HFFc6 (cell line): ENCODE data around the gene CFTR. TPM values are rescaled to one million over a fixed set of nuclear protein-coding genes. Genes with fewer than 3 reads are reported as not detected.

ENCODE experiments used
- DNase-seq: peaks from one replicate; pipeline ENCODE4 v3.0.0-alpha.2; 2018
- H3K27ac Mint-ChIP-seq: 2 replicates; pipeline ENCODE4 v1.8.0; 2020; ENCODE audit warnings: mild to moderate bottlenecking, mixed read lengths
- H3K27me3 Mint-ChIP-seq: 2 replicates; pipeline ENCODE4 v1.8.0; 2021; ENCODE audit warnings: mild to moderate bottlenecking, moderate library complexity, mixed read lengths; ENCODE audit not compliant: insufficient read depth
- H3K36me3 Mint-ChIP-seq: 2 replicates; pipeline ENCODE4 v1.8.0; 2021; ENCODE audit warnings: low read depth, mixed read lengths
- H3K4me1 Mint-ChIP-seq: 2 replicates; pipeline ENCODE4 v1.8.0; 2020; ENCODE audit warnings: low read depth, mixed read lengths
- H3K4me3 Mint-ChIP-seq: 2 replicates; pipeline ENCODE4 v1.8.0; 2020; ENCODE audit warnings: mild to moderate bottlenecking, moderate library complexity, mixed read lengths
- H3K9me3 Mint-ChIP-seq: 2 replicates; pipeline ENCODE4 v1.8.0; 2020; ENCODE audit warnings: mild to moderate bottlenecking, mixed read lengths
- total RNA-seq, 6 experiments: library from RNA; stranded (reverse); fragmentation: NEBNext Ultra II Directional; extraction: Animal tissue kit (Norgen Biotek cat#: 25700); gene quantifications; 2 replicates in 1 of 6; 3 replicates in 5 of 6; pipeline ENCODE4 v1.2.3, GENCODE V29; 2021
- TF ChIP-seq, protein P1 (sequence below): fragments of 200-600 bp; sonication (generic); IDR thresholded peaks from 2 replicates; pipeline ENCODE4 v1.5.0; 2021; ENCODE audit warnings: antibody characterized with exemption, mild to moderate bottlenecking

The CFTR gene
- total RNA-seq, 6 experiments from 2014 or later: not detected

DNA sequence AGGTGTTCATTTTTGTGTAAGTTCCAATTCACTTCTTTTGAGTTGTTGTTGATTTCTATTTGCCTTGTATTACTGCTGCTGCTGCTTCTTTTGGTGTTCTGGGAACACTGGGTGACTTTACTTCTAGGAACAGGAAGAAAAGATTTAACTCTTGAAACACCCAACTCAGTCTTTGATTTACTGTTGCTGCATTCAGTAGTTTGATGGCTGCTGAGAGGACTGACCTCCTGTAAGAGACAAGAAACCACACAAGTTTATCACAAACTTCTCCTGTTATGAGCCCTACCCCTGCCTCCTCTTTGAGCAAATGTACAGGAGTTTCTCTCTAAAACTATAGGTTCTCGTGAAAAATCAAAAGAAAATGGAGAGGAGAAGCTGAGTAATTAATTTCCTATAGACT lies 231.7 kb downstream of the CFTR start:
- Mint-ChIP-seq H3K27ac (no peak overlapping the region), H3K4me3 (no peak overlapping the region), H3K27me3 (peaks cover 1% of the 10 kb centered on the region; the same call in 1 of the 2 replicates), H3K4me1 (no peaks in the 10 kb centered on the region), H3K9me3 (peaks cover 3% of the 10 kb centered on the region; the same call in 1 of the 2 replicates), H3K36me3 (no peaks in the 10 kb centered on the region)
- TF ChIP-seq, protein P1, sequence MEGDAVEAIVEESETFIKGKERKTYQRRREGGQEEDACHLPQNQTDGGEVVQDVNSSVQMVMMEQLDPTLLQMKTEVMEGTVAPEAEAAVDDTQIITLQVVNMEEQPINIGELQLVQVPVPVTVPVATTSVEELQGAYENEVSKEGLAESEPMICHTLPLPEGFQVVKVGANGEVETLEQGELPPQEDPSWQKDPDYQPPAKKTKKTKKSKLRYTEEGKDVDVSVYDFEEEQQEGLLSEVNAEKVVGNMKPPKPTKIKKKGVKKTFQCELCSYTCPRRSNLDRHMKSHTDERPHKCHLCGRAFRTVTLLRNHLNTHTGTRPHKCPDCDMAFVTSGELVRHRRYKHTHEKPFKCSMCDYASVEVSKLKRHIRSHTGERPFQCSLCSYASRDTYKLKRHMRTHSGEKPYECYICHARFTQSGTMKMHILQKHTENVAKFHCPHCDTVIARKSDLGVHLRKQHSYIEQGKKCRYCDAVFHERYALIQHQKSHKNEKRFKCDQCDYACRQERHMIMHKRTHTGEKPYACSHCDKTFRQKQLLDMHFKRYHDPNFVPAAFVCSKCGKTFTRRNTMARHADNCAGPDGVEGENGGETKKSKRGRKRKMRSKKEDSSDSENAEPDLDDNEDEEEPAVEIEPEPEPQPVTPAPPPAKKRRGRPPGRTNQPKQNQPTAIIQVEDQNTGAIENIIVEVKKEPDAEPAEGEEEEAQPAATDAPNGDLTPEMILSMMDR: no peak
- DNase-seq: no peak

DNA sequence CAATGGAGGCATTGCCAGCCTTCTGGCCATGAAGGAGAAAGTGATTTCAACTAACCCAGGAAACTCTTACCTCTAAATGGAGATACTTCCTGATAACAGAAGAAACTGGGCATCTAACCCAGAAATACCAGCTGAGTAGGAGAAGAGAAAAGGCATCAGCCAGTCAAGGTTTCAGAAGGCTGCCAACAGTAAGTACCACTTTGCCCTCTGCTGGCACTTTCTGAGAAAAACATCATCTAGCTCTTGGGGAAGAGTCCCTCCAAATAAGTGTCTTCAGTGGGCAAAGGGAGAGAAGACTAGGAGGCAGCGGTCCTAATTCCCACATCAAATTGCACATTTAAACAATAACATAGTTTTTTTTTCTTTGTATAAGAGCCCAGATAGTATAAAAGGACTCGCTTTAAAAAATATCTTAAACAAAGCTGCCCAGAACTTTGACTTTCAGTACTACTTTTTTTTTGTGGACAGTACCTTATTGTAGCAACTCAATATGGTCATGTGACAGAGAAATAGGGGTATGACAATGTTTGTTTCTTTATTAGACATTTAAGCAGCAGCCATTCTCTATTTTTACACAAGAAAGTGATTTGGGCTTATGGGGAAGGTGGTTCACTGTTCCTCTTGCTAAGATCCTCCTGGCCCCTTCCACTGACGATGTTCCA lies 236.1 kb downstream of the CFTR start:
- TF ChIP-seq, protein P1: peak; percentile 63; the same call in 1 of the 2 replicates
- Mint-ChIP-seq H3K9me3 (no peaks in the 10 kb centered on the region; the same call in 1 of the 2 replicates), H3K4me1 (no peaks in the 10 kb centered on the region), H3K4me3 (no peak overlapping the region), H3K36me3 (no peaks in the 10 kb centered on the region), H3K27ac (no peak overlapping the region), H3K27me3 (peaks cover 1% of the 10 kb centered on the region; the same call in 1 of the 2 replicates)
- DNase-seq: peak; percentile 13

DNA sequence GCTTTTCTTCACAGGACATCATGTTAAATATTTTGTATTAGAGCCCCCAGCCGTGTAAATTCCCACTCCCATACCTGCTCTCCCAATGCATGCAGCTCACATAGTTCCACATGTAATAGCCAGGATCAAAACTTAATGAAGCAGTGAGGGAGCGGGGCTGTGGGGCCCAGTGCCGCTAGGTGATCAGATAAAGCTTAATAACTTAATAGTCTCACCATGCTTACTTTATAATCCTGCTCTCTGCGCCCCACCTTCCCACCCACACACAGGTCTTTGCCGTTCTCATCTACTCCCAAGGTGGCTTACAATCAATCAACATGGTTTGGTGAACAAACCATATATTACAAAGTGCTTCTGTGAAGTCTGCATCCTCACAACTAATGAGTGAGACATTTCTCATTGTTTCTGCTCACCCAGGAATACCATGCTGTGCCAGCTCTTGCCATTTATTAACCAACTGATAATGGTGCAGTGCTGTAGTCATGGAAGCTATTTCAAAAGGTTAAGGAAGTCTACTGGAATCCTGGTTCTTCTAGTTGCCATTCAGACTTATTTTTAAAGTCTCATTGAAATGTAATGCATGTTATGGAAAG lies 237.0 kb downstream of the CFTR start:
- DNase-seq: no peak

DNA sequence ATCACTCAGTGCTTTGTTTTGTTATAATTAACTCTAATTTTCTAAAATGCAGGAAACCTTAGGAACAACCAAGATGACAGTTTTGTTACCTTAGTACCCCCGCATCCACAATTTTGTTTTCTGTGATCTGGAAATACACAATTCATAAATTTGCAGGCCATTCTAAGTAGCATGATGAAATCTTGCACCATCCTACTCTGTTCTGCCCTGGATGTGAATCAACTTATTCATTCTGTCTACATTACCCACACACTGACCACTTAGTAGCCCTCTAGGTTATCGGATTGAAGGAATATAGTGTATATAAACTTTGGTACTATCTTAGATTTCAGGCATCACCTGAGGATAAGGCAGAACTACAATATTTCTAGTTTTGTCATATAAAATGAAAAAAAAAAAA lies 237.5 kb downstream of the CFTR start:
- Mint-ChIP-seq H3K4me1 (no peaks in the 10 kb centered on the region), H3K4me3 (no peak overlapping the region), H3K9me3 (no peaks in the 10 kb centered on the region; the same call in 1 of the 2 replicates), H3K27me3 (peaks cover 1% of the 10 kb centered on the region; the same call in 1 of the 2 replicates), H3K27ac (no peak overlapping the region), H3K36me3 (no peaks in the 10 kb centered on the region)
- no peak for DNase-seq
- TF ChIP-seq, protein P1: no peak

More for the DNA sequence above, 237.0 kb downstream of the CFTR start:
- H3K9me3 Mint-ChIP-seq: no peaks in the 10 kb centered on the region; the same call in 1 of the 2 replicates
- TF ChIP-seq, protein P1: no peak
- H3K4me3 Mint-ChIP-seq: no peak overlapping the region
- H3K36me3 Mint-ChIP-seq: no peaks in the 10 kb centered on the region
- H3K27ac Mint-ChIP-seq: no peak overlapping the region
- H3K27me3 Mint-ChIP-seq: peaks cover 1% of the 10 kb centered on the region; the same call in 1 of the 2 replicates
- no peaks in the 10 kb centered on the region for H3K4me1 Mint-ChIP-seq

Other genes starting within 250 kb of the CFTR start
- not detected for gene WNT2, start 157.0 kb upstream of the CFTR start, total RNA-seq
- gene ASZ1, start 52.5 kb upstream of the CFTR start, total RNA-seq: not detected